NOMO-1 (cell line): Measurements from ENCODE around the gene C2CD4C.
"Not testable (repeated sequence)": the region's sequence is repeated elsewhere in the genome, so short reads cannot be mapped to it uniquely, and the experiment has no call there.

ENCODE experiments used
- DNase-seq, 2 experiments: peaks; one replicate each; lab custom pipeline; 2025; ENCODE audit not compliant: unreplicated experiment in 2 of 2; lab: John Stamatoyannopoulos, UW

Gene C2CD4C

GRCh38 chr19:386189-386588 lies 22.8 kb downstream of the C2CD4C start:
- not testable (repeated sequence) for DNase-seq

GRCh38 chr19:384799-385169 lies 24.2 kb downstream of the C2CD4C start:
- no peak for DNase-seq

- DNase-seq: no peak
Observed at GRCh38 chr19:383922-384798, 24.8 kb downstream of the C2CD4C start.

- no peak for DNase-seq
Observed at GRCh38 chr19:383040-383439, 25.9 kb downstream of the C2CD4C start.

- DNase-seq: peak; percentile 15 to 39
Observed at GRCh38 chr19:382578-382977, 26.4 kb downstream of the C2CD4C start.

GRCh38 chr19:381901-382300 lies 27.0 kb downstream of the C2CD4C start:
- DNase-seq: not testable (repeated sequence)

- not testable (repeated sequence) for DNase-seq
Observed at GRCh38 chr19:380618-381219, 28.2 kb downstream of the C2CD4C start.

GRCh38 chr19:379796-380195 lies 29.2 kb downstream of the C2CD4C start:
- DNase-seq: no peak

- DNase-seq: no peak
Observed at GRCh38 chr19:378706-379105, 30.2 kb downstream of the C2CD4C start.

GRCh38 chr19:377801-378581 lies 31.0 kb downstream of the C2CD4C start:
- no peak for DNase-seq

- DNase-seq: no peak
Observed at GRCh38 chr19:376111-376470, 32.9 kb downstream of the C2CD4C start.

- no peak for DNase-seq
Observed at GRCh38 chr19:375395-376110, 33.4 kb downstream of the C2CD4C start.

GRCh38 chr19:374886-375235 lies 34.1 kb downstream of the C2CD4C start:
- no peak for DNase-seq

- DNase-seq: no peak
Observed at GRCh38 chr19:374183-374885, 34.6 kb downstream of the C2CD4C start.

GRCh38 chr19:373391-374182 lies 35.4 kb downstream of the C2CD4C start:
- no peak for DNase-seq

- no peak for DNase-seq
Observed at GRCh38 chr19:372306-372890, 36.5 kb downstream of the C2CD4C start.

GRCh38 chr19:371501-372168 lies 37.3 kb downstream of the C2CD4C start:
- no peak for DNase-seq

- no peak for DNase-seq
Observed at GRCh38 chr19:370641-371330, 38.2 kb downstream of the C2CD4C start.
